Gastroesophageal sphincter (tissue), 4 donors: ENCODE results near the gene SND1. TPM values are rescaled to one million over a fixed set of nuclear protein-coding genes. Genes with fewer than 3 reads are reported as not detected.

ENCODE experiments used
- ATAC-seq: fragments of 150-250 bp; one replicate; pipeline ENCODE4 v1.9.1; 2016; ENCODE audit warnings: mild to moderate bottlenecking, moderate library complexity
- H3K27ac ChIP-seq, 4 donors: fragments of 200-600 bp; sonication (generic) in 3 of 4; 1 replicate in 3 of 4; 2 replicates in 1 of 4; pipeline ENCODE4 v1.5.1; 2016 to 2019
- H3K27me3 ChIP-seq: fragments of 200-600 bp; sonication (generic); one replicate; pipeline ENCODE4 v1.5.1; 2019
- H3K36me3 ChIP-seq, 2 donors: fragments of 200-600 bp; sonication (generic); one replicate each; pipeline ENCODE4 v1.5.1; 2019; ENCODE audit warnings: control low read depth in 1 of 2
- H3K4me1 ChIP-seq, 3 donors: fragments of 200-600 bp; sonication (generic); 1 replicate in 2 of 3; 2 replicates in 1 of 3; pipeline ENCODE4 v1.5.1; 2016 to 2019; ENCODE audit warnings: control low read depth in 2 of 3
- H3K4me3 ChIP-seq, 2 donors: fragments of 200-600 bp; sonication (generic); one replicate each; pipeline ENCODE4 v1.5.1; 2019; ENCODE audit warnings: mild to moderate bottlenecking in 1 of 2, moderate library complexity in 1 of 2
- H3K9me3 ChIP-seq, 3 donors: fragments of 200-600 bp; sonication (generic); one replicate each; pipeline ENCODE4 v1.5.1; 2017 to 2019; ENCODE audit warnings: control low read depth in 2 of 3
- EP300 ChIP-seq: sonication (generic); formaldehyde crosslinking; IDR thresholded peaks from one replicate; pipeline ENCODE4 v1.6.1; 2017; ENCODE audit warnings: antibody characterized with exemption, mild to moderate bottlenecking
- POLR2A ChIP-seq, 2 donors: fragments of 450-650 bp; IDR thresholded peaks; one replicate each; pipeline ENCODE4 v1.6.1; 2017; ENCODE audit warnings: antibody characterized with exemption in 2 of 2, mild to moderate bottlenecking in 2 of 2, moderate library complexity in 1 of 2
- POLR2AphosphoS5 ChIP-seq: sonication (generic); formaldehyde crosslinking; IDR thresholded peaks from one replicate; pipeline ENCODE4 v1.6.1; 2017; ENCODE audit warnings: antibody characterized with exemption
- WGBS, 2 donors: methylation state at CpG; one replicate each; pipeline ENCODE4 v1.1.5; 2018; ENCODE audit warnings: low coverage in 1 of 2; 5-methylcytosine and 5-hydroxymethylcytosine counted together
- total RNA-seq, 4 donors: library from RNA; depleted of rRNA; stranded (reverse); fragments of >200 nt; gene quantifications; one replicate each; pipeline ENCODE4 v1.1.0, GENCODE V29; 2016
- TF ChIP-seq, protein P1 (sequence below), 4 experiments: fragments of 200-600 bp in 2 of 4; fragments of 450-650 bp in 2 of 4; sonication (generic) in 1 of 4; IDR thresholded peaks; one replicate each; pipeline ENCODE4 v1.5.1; 2017 to 2019; ENCODE audit warnings: antibody characterized with exemption in 4 of 4, mild to moderate bottlenecking in 2 of 4, moderate library complexity in 2 of 4

SND1 gene
- total RNA-seq, 4 donors from 2014 or later = 97.1 to 119 (median 103) TPM

GRCh38 chr7:127657500-127657899 is 5.5 kb downstream of the SND1 start:
- WGBS, 2 donors = 78 to 80% methylated on average over 3 of the region's 3 CpGs

DNA sequence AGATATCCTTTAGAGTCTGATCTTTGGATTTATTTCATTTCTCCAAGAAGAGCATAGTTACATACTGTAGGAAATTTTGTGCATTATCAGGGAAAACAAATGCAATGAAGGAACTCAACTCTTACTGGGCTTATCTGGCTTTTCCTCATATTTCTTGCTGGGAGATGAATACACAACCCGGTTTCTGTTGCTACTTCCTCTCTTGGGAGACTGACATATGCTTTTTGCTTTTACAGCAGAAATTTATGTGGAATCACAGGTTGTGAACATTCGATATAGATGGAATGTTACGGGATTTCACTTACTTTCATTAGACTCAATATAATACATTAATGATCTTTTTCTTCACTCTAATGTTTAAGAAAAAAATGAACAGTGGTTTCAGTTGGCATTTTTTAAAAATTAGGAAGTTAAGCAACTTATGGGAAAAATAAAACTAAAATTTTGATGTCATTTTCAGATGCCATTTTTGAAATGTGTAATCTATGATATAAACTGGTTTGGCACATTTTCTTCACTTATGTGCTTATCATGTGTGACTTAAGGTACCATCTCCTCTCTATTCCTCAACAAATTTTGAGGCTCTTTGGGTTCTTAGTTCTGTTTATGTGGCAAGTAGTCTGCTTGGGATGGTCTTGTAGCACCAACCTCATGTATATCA is 7.1 kb downstream of the SND1 start:
- no peak for ATAC-seq

More at GRCh38 chr7:127657500-127657899, 5.5 kb downstream of the SND1 start:
- Histone ChIP-seq H3K4me1 (peaks cover 0 to 26% (median 3%) of the 10 kb centered on the region in 3 donors), H3K36me3 (peaks cover 0 to 10% of the 10 kb centered on the region in 2 donors), H3K27ac (no peak overlapping the region), H3K4me3 (no peak overlapping the region), H3K27me3 (no peaks in the 10 kb centered on the region), H3K9me3 (no peaks in the 10 kb centered on the region)
- ATAC-seq = no peak
- TF ChIP-seq EP300 = no peak
- TF ChIP-seq POLR2A (IDR thresholded peaks at IDR 0.05) = no peak
- TF ChIP-seq, protein P1, sequence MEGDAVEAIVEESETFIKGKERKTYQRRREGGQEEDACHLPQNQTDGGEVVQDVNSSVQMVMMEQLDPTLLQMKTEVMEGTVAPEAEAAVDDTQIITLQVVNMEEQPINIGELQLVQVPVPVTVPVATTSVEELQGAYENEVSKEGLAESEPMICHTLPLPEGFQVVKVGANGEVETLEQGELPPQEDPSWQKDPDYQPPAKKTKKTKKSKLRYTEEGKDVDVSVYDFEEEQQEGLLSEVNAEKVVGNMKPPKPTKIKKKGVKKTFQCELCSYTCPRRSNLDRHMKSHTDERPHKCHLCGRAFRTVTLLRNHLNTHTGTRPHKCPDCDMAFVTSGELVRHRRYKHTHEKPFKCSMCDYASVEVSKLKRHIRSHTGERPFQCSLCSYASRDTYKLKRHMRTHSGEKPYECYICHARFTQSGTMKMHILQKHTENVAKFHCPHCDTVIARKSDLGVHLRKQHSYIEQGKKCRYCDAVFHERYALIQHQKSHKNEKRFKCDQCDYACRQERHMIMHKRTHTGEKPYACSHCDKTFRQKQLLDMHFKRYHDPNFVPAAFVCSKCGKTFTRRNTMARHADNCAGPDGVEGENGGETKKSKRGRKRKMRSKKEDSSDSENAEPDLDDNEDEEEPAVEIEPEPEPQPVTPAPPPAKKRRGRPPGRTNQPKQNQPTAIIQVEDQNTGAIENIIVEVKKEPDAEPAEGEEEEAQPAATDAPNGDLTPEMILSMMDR (IDR thresholded peaks at IDR 0.05) = no peak
- no peak for TF ChIP-seq POLR2AphosphoS5

DNA sequence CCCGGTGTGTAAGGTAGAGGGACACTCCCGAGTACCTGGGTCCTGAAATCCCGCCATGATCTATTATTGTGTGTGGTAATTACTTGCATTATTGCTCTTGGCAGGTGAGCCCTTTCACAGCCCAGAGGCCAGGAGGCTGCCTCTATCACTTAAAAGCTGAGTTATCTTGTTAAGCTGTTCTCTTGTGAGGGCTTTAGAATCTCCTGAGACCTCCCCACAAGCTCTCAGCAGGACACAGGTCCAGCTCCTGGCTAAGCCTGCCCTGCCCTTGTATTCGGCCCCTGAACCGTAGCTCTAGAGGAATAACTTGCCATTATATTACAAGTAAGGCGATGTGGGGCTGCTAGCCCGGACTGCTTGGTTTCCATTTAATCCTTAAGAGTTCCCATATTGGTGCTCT is 13.9 kb downstream of the SND1 start:
- Histone ChIP-seq H3K27me3 (no peaks in the 10 kb centered on the region), H3K9me3 (no peaks in the 10 kb centered on the region), H3K27ac (no peak overlapping the region), H3K4me3 (no peak overlapping the region), H3K36me3 (no peaks in the 10 kb centered on the region), H3K4me1 (peaks cover 0 to 9% (median 0%) of the 10 kb centered on the region in 3 donors)
- ATAC-seq = no peak
- TF ChIP-seq POLR2AphosphoS5 (no peak), EP300 (no peak)
- TF ChIP-seq, protein P1 (IDR thresholded peaks at IDR 0.05) = no peak
- WGBS, 2 donors = 77% methylated on average over 6 of the region's 7 CpGs; no CpG with 5 or more reads in 1 of the 2 donors

More for the DNA sequence above, 7.1 kb downstream of the SND1 start:
- TF ChIP-seq POLR2AphosphoS5 (no peak), POLR2A (IDR thresholded peaks at IDR 0.05) (no peak), EP300 (no peak)
- no peak overlapping the region for H3K27ac ChIP-seq
- no peak overlapping the region for H3K4me3 ChIP-seq
- no peaks in the 10 kb centered on the region for H3K27me3 ChIP-seq
- peaks cover 0 to 10% (median 0%) of the 10 kb centered on the region in 3 donors for H3K4me1 ChIP-seq
- H3K36me3 ChIP-seq = peaks cover 0 to 10% of the 10 kb centered on the region in 2 donors
- H3K9me3 ChIP-seq = no peaks in the 10 kb centered on the region
- WGBS, 2 donors = 80 to 81% methylated on average over 3 of the region's 3 CpGs

DNA sequence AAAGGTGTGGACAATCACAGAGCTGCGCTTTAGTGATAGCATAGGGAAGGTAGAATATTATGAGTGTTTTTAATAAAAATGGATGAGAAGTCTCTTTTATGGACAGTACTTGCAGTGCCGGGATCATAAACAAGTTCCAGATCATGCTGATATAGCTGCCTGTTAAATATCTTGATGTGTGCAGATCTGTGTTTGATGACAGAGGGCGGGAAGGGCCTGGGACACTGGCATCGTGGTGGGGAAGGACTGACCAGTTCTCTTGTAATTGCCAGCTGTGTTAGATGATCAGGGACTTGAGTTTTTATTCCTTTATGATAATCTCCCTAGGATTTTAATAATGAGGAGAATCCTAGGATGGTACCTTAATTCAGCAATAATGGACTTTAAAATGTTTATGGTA is 14.6 kb downstream of the SND1 start:
- Histone ChIP-seq H3K27ac (no peak overlapping the region), H3K36me3 (no peaks in the 10 kb centered on the region), H3K4me3 (no peak overlapping the region), H3K27me3 (no peaks in the 10 kb centered on the region), H3K4me1 (peaks cover 0 to 9% (median 0%) of the 10 kb centered on the region in 3 donors), H3K9me3 (no peaks in the 10 kb centered on the region)
- WGBS, 2 donors = 84 to 91% methylated on average over 4 of the region's 4 CpGs
- TF ChIP-seq POLR2AphosphoS5 (no peak), POLR2A (IDR thresholded peaks at IDR 0.05) (no peak), EP300 (no peak)
- TF ChIP-seq, protein P1 (IDR thresholded peaks at IDR 0.05) = no peak
- no peak for ATAC-seq

GRCh38 chr7:127667017-127667670 is 15.2 kb downstream of the SND1 start:
- peaks cover 0 to 9% (median 0%) of the 10 kb centered on the region in 3 donors for H3K4me1 ChIP-seq
- H3K4me3 ChIP-seq = no peak overlapping the region
- no peak for ATAC-seq
- H3K27ac ChIP-seq = no peak overlapping the region
- no peaks in the 10 kb centered on the region for H3K27me3 ChIP-seq
- WGBS, 2 donors = 57 to 66% methylated on average over 1 to 3 of the region's 3 CpGs
- H3K9me3 ChIP-seq = no peaks in the 10 kb centered on the region
- TF ChIP-seq EP300 (no peak), POLR2A (IDR thresholded peaks at IDR 0.05) (no peak), POLR2AphosphoS5 (no peak)
- TF ChIP-seq, protein P1 (IDR thresholded peaks at IDR 0.05) = no peak
- H3K36me3 ChIP-seq = no peaks in the 10 kb centered on the region
